NCI-H2196 (cell line): ENCODE data around the gene KDM2A.
"Not testable (repeated sequence)": the region's sequence is repeated elsewhere in the genome, so short reads cannot be mapped to it uniquely, and the experiment has no call there.

Experiments used
- DNase-seq: peaks from one replicate; lab custom pipeline; 2025; ENCODE audit not compliant: unreplicated experiment; lab: John Stamatoyannopoulos, UW

Gene KDM2A

DNA sequence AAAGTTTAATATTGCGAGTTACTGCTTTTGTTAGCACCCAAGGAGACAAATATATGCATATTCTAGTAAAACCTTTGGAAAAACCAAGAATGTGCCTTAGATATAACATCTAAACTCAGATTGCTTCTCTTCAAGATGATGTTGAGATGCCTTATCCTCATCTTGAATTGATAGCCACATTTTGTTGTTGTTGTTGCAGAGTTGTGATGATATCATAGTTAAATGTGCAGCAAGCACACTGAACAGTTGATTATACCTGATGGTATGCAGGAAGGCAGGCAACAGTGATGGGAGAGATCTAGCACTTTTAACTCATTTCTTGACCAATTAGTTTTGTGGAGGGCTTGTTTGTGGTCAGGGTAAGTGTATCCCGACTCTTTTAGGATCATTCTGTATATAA, 48.0 kb downstream of the KDM2A start:
- no peak for DNase-seq

DNA sequence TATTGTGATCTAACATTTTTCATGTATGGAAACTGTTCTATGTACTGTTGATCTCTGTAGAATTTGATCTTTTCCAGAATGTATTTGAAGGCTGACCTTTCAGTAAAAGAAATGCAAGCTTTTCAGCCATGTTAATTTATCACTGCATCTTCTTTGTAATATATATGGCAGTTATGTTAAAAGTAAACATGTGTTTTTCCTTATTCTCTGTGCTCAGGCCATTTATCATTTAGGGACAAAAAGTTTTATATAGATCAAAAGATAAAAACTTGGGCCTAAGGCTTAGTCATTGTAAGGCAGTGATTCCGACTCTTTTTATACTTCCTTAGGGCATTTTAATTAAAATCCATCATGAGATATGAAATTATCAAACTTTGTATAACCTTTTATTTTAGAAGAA, 48.7 kb downstream of the KDM2A start:
- no peak for DNase-seq

GRCh38 chr11:67168911-67169310, 49.8 kb downstream of the KDM2A start:
- DNase-seq, result not testable (repeated sequence)

DNA sequence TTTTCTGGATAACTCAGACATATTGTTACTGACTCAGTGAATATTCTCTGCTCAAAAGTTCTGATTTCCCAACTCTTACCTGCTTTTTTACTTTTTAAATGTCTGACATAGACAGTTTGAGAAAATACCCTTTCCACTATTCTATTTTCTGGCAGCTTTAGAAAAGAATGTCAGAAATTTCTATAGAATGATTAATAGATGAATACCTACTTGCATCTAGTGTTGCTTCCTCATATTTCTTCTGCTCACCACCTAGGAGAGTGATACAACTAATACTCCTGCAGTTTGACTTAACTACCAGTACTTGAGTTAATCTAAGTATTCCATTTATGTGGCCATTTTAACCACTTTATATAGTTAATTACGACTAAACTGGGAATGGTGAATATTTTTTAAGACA, 55.2 kb downstream of the KDM2A start:
- no peak for DNase-seq

GRCh38 chr11:67177399-67178281, 58.6 kb downstream of the KDM2A start:
- no peak for DNase-seq

DNA sequence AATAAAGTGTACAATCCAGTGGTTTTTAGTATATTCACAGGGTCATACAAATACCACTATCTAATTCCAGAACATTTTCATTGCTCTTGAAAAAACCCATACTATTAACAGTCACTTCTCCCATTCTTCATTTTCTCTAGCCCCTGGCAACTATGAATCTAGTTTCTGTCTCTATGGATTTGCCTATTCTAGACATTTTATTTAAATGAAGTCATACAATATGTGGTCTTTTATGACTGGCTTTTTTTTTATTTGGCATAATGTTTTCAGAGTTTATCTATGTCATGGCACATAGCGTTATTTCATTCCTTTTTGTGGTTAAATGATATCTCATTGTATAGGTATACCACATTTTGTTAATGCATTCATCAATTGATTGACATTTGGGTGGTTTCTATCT, 59.4 kb downstream of the KDM2A start:
- DNase-seq, result no peak

DNA sequence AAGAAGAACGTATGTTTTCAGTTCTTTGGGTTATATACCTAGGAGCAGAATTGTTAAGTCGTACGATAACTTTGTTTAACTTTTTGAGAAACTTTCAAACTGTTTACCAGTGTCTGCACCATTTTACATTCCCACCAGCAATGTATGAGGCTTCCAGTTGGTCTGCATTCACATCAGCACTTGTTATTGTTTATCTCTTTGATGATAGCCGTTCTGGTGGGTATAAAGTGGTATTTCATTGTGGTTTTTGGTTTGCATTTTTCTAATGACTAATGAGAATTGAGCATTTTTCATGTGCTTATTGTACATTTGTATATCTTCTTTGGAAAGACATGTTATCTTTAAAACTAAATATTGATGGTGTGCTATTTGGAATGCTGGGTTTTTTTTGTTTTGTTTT, 59.8 kb downstream of the KDM2A start:
- no peak for DNase-seq

DNA sequence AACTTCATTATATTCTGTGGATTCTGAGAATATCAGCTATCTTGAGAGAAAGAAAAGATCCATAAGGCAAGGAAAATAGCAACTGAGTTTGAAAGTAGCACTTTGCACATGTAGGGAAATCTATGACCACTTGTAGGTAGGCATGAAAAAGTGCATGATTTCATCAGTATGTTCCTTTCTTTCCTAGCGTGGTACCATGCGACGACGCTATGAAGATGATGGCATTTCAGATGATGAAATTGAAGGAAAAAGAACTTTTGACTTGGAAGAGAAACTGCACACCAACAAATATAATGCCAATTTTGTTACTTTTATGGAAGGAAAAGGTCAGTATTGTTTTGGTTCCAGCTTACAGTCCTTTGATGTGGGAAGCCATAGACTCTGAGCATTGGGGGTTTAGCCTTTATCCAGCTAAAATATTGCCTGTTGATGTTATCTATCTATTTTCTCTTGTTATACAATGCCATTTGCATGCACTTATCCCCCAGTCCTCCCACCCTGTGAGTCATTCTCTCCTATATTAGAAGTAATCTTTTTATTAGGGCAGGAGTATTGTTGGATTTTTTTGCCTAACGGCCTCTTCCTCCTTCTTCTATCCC, 60.9 kb downstream of the KDM2A start:
- DNase-seq, result no peak

DNA sequence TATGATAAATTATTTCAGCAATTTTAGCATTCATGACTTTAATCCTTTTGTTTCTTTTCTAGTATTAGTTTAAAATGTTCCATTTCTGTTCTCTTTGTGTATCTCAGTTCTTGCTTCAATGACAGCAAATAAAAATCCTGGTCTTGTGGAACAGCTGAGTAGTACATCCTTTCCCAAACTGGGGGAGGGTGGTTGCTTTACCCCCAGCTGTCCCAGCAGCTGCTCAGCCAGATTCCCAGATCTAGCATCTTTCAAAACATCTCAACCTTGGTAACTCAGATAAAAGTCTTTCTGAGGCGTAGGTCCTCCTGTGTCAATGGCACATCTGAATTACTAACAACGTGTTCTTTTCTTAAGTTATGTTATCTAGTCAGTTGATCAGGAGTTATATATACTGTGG, 75.0 kb downstream of the KDM2A start:
- DNase-seq, result no peak

DNA sequence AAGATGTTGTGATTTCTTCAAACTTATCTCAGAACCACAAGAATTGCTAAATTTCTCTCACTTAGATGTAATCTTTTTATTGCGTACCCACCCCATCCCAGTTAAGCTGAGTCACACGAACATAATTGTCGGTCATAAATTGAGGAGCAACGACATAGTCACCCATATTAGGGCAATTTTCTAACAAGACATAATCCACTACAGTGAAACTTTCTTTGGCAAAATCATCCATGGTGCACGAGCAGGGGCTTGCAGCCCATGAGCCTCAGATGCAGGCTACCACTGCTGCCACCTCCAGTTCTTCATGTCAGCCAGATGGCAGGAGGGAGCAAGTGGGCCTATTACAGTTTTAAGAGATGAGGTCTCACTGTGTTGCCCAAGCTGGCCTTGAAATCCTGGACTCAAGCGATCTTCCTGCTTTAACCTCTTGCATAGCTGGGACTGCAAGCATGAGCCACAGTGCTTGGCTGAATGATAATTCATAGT, 77.0 kb downstream of the KDM2A start:
- DNase-seq, result no peak

DNA sequence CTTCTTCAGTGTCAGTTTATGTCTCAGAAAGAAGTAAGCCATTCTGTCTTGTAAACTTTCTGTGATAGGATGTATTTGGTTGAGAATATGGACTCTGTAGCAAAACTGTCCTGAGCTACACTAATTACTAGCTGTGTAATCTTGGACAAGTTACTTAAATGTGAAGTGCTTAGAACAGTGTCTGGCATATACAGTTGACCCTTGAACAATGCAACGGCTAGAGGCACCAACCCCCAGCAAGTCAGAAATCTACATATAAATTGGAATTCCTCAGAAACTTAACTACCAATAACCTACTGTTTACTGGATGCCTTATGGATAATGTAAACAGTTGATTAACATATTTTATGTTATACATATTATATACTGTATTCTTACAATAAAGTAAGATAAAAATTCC, 78.5 kb downstream of the KDM2A start:
- DNase-seq, result no peak

- not testable (repeated sequence) for DNase-seq
These were observed 79.7 kb downstream of the KDM2A start for GRCh38 chr11:67198781-67199180.

- no peak for DNase-seq
These were observed 80.7 kb downstream of the KDM2A start for GRCh38 chr11:67199751-67200150.

- DNase-seq, result no peak
These were observed 83.0 kb downstream of the KDM2A start for GRCh38 chr11:67202028-67202427.

DNA sequence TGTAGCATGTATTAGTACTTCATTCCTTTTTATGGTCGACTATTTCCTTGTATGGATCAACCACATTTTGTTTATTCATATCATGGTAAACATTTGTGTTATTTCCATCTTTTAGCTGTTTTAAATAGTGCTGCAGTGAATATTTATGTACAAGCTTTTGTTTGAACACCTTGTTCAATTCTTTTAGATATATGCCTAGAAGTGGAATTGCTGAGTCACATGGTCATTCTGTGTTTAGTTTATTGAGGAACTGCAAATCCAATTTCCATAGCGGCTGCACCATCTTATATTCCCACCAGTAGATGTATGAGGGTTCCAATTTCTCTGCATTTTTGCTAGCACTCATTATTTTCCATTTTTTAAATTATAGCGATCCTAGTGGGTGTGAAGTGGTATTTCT, 85.8 kb downstream of the KDM2A start:
- DNase-seq, result no peak

GRCh38 chr11:67209222-67209621, 90.2 kb downstream of the KDM2A start:
- DNase-seq, result not testable (repeated sequence)

GRCh38 chr11:67211656-67212436, 92.8 kb downstream of the KDM2A start:
- no peak for DNase-seq

DNA sequence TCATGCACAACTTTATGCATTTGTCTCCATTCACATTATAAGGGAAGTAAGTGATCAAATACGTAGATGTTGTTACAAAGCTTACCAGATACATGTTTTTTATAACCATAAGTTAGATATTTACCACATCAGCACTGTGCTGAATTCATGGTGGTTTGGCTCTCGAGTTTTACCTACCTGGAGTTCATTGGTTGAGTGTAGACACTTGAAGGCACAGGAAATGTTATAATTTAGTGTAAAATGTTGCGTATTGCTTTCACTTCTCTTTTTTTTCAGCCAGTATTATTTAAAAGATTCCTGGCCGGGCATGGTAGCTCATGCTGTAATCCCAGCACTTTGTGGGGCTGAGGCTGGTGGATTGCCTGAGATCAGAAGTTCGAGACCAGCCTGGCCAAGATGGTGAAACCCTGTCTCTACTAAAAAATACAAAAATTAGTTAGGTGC, 94.1 kb downstream of the KDM2A start:
- DNase-seq, result no peak

- no peak for DNase-seq
These were observed 108.7 kb downstream of the KDM2A start for GRCh38 chr11:67227726-67228125.

DNA sequence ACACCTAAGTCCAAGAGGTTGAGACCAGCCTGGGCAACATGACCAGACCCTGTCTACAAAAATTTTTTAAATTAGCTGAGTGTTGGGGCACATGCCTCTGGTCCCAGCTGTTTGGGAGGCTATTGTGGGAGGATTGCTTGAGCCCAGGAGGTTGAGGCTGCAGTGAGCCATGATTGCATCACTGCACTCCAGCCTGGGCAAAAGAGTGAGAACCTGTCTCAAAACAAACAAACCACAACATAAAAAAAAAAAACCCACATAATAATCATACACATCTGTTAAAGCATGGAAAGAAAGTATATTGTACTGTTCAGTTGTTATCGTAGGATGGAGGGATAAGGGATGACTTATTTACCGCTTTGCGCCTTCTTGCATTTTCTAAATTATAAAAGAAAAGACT, 111.3 kb downstream of the KDM2A start:
- DNase-seq, result no peak

DNA sequence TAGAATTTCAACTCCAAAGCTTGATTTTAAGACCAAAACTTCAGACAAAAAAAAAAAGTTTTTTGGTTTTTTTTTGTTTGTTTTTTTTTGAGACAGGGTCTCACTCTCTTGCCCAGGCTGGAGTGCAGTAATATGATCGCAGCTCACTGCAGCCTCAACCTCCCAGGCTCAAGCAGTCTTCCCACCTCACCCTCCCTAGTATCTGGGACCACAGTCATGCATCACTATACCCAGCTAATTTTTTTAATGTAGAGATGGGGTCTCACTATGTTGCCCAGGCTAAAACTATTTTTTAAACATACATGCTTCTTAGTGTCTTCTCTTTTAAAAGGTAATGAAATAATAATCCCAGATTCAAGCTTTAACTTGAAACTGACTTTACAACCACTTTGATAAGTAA, 111.8 kb downstream of the KDM2A start:
- no peak for DNase-seq
